Transverse colon (tissue), 4 donors: Measurements from ENCODE around the gene SLC4A4.

Experiments
- POLR2AphosphoS5 ChIP-seq, 3 donors: sonication (generic); formaldehyde crosslinking; IDR thresholded peaks; one replicate each; pipeline ENCODE4 v1.6.1; 2016; ENCODE audit warnings: antibody characterized with exemption in 3 of 3
- TF ChIP-seq, protein P1 (sequence below), 5 experiments: fragments of 200-600 bp in 3 of 5; fragments of 450-650 bp in 2 of 5; sonication (generic) in 3 of 5; IDR thresholded peaks; 1 replicate in 2 of 5; 2 replicates in 3 of 5; pipeline ENCODE4 v1.5.1; 2016 to 2017; ENCODE audit warnings: antibody characterized with exemption in 5 of 5, inconsistent platforms in 3 of 5, mild to moderate bottlenecking in 2 of 5, moderate library complexity in 1 of 5

DNA sequence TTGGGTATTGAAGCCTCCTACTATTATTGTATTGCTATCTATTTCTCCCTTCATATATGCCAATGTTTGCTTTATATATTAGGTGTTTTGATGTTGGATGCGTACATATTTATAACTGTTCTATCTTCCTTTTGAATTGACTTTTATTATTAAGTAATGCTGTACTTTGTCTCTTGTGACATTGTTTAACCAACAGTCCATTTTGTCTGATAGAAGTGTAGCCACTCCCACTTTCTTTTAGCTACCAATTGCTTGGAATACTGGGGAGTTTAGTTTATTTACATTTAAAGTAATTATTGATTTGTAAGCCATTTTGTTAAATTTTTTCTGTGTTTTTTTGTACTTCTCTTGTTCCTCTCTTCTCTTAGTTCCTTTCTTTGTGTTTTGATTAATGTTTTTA, 249.2 kb downstream of the SLC4A4 start:
- TF ChIP-seq, protein P1, sequence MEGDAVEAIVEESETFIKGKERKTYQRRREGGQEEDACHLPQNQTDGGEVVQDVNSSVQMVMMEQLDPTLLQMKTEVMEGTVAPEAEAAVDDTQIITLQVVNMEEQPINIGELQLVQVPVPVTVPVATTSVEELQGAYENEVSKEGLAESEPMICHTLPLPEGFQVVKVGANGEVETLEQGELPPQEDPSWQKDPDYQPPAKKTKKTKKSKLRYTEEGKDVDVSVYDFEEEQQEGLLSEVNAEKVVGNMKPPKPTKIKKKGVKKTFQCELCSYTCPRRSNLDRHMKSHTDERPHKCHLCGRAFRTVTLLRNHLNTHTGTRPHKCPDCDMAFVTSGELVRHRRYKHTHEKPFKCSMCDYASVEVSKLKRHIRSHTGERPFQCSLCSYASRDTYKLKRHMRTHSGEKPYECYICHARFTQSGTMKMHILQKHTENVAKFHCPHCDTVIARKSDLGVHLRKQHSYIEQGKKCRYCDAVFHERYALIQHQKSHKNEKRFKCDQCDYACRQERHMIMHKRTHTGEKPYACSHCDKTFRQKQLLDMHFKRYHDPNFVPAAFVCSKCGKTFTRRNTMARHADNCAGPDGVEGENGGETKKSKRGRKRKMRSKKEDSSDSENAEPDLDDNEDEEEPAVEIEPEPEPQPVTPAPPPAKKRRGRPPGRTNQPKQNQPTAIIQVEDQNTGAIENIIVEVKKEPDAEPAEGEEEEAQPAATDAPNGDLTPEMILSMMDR (IDR thresholded peaks at IDR 0.05), result no peak
- TF ChIP-seq POLR2AphosphoS5 (IDR thresholded peaks at IDR 0.05), result no peak
